Prostate gland (tissue), 2 donors: ENCODE data around the gene ATXN7. TPM values are rescaled to one million over a fixed set of nuclear protein-coding genes. Genes with fewer than 3 reads are reported as not detected.

Experiments used
- DNase-seq: peaks from one replicate; pipeline ENCODE4 v3.0.0-alpha.2; 2019; ENCODE audit warnings: low spot score
- H3K27ac ChIP-seq, 2 donors: fragments of 200-600 bp; sonication (generic); 2 replicates each; pipeline ENCODE4 v1.5.1; 2017 to 2019
- H3K27me3 ChIP-seq: fragments of 200-600 bp; sonication (generic); replicated peaks from 2 replicates; pipeline ENCODE4 v1.5.1; 2019; ENCODE audit not compliant: insufficient read depth
- H3K36me3 ChIP-seq, 2 donors: fragments of 200-600 bp; sonication (generic); 1 replicate in 1 of 2; 2 replicates in 1 of 2; pipeline versions ENCODE4 v1.5.1 to v1.8.1; 2017 to 2019
- H3K4me1 ChIP-seq: fragments of 200-600 bp; sonication (generic); replicated peaks from 2 replicates; pipeline ENCODE4 v1.5.1; 2019
- H3K4me3 ChIP-seq, 2 donors: fragments of 200-600 bp; sonication (generic); 2 replicates each; pipeline ENCODE4 v1.5.1; 2017 to 2019
- H3K9me3 ChIP-seq: fragments of 200-600 bp; sonication (generic); 2 replicates; pipeline ENCODE4 v1.5.1; 2017
- POLR2A ChIP-seq: fragments of 450-650 bp; IDR thresholded peaks from one replicate; pipeline ENCODE4 v1.6.1; 2016; ENCODE audit warnings: antibody characterized with exemption, mild to moderate bottlenecking
- POLR2AphosphoS5 ChIP-seq: sonication (generic); formaldehyde crosslinking; IDR thresholded peaks from one replicate; pipeline ENCODE4 v1.6.1; 2017; ENCODE audit warnings: antibody characterized with exemption
- WGBS: methylation state at CpG from one replicate; pipeline ENCODE4 v1.1.5; 2018; 5-methylcytosine and 5-hydroxymethylcytosine counted together
- intact Hi-C: fragments of 100-400 bp; cut with DNase I; formaldehyde crosslinking; loops from one replicate; pipeline ENCODE4 v1.14.2; 2022
- total RNA-seq, 2 donors: library from RNA; depleted of rRNA; stranded (reverse); fragments of >200 nt; gene quantifications; one replicate each; pipeline ENCODE4 v1.1.0, GENCODE V29; 2016
- TF ChIP-seq, protein P1 (sequence below), 4 experiments: fragments of 200-600 bp in 2 of 4; fragments of 450-650 bp in 2 of 4; sonication (generic) in 2 of 4; IDR thresholded peaks; 1 replicate in 3 of 4; 2 replicates in 1 of 4; pipeline ENCODE4 v1.5.1; 2016 to 2019; ENCODE audit warnings: antibody characterized with exemption in 4 of 4, mild to moderate bottlenecking in 2 of 4, moderate library complexity in 2 of 4

The ATXN7 gene
- total RNA-seq, 2 donors from 2014 or later, result 18.0 to 30.8 TPM

DNA sequence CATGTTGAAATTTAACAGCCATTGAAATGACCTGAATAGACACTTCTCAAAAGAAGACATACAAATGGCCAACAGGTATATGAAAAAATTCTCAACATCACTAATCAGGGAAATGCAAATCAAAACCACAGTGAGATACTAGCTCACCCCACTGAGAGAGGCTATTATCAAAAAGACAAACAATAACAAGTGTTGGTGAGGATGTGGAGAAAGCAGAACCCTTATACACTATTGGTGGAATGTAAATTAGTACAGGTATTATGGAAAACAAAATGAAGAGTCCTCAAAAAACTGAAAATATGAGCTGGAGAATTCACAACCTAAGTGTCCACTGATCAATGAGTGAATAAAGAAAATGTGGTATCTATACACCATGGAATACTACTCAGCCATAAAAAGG, 21.5 kb upstream of the ATXN7 start:
- no peak for DNase-seq
- H3K4me1 ChIP-seq, result no peaks in the 10 kb centered on the region
- no peak overlapping the region for H3K27ac ChIP-seq
- intact Hi-C loops, result no loop called here
- TF ChIP-seq POLR2A (no peak), POLR2AphosphoS5 (no peak)
- TF ChIP-seq, protein P1, sequence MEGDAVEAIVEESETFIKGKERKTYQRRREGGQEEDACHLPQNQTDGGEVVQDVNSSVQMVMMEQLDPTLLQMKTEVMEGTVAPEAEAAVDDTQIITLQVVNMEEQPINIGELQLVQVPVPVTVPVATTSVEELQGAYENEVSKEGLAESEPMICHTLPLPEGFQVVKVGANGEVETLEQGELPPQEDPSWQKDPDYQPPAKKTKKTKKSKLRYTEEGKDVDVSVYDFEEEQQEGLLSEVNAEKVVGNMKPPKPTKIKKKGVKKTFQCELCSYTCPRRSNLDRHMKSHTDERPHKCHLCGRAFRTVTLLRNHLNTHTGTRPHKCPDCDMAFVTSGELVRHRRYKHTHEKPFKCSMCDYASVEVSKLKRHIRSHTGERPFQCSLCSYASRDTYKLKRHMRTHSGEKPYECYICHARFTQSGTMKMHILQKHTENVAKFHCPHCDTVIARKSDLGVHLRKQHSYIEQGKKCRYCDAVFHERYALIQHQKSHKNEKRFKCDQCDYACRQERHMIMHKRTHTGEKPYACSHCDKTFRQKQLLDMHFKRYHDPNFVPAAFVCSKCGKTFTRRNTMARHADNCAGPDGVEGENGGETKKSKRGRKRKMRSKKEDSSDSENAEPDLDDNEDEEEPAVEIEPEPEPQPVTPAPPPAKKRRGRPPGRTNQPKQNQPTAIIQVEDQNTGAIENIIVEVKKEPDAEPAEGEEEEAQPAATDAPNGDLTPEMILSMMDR (IDR thresholded peaks at IDR 0.05), result no peak
- no peaks in the 10 kb centered on the region for H3K36me3 ChIP-seq
- no peak overlapping the region for H3K4me3 ChIP-seq
- H3K9me3 ChIP-seq, result no peaks in the 10 kb centered on the region
- H3K27me3 ChIP-seq, result no peaks in the 10 kb centered on the region

DNA sequence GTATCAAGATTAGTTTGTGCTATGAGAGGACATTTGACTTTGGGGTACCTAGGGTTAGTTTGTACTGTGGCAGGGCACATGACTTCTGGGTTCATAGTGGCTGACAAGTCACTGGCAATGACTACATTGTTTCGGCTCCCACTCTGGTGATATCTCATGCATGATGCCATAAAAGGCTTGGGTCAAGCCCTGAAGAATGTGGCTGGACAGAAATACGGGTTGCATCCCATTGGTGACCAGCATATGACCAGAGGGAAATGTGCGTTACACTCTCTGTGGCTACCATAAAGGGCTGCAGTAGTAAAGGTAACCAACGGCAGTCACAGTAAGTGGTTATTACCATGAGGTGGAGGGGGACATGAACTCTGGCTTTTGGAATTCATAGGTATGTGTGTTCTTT, 18.5 kb upstream of the ATXN7 start:
- H3K27ac ChIP-seq, result no peak overlapping the region
- no peaks in the 10 kb centered on the region for H3K36me3 ChIP-seq
- DNase-seq, result no peak
- no peaks in the 10 kb centered on the region for H3K27me3 ChIP-seq
- no peak overlapping the region for H3K4me3 ChIP-seq
- H3K9me3 ChIP-seq, result no peaks in the 10 kb centered on the region
- TF ChIP-seq POLR2AphosphoS5 (no peak), POLR2A (no peak)
- 94% methylated on average over 4 of the region's 4 CpGs for WGBS
- no peaks in the 10 kb centered on the region for H3K4me1 ChIP-seq
- intact Hi-C loops, result no loop called here

DNA sequence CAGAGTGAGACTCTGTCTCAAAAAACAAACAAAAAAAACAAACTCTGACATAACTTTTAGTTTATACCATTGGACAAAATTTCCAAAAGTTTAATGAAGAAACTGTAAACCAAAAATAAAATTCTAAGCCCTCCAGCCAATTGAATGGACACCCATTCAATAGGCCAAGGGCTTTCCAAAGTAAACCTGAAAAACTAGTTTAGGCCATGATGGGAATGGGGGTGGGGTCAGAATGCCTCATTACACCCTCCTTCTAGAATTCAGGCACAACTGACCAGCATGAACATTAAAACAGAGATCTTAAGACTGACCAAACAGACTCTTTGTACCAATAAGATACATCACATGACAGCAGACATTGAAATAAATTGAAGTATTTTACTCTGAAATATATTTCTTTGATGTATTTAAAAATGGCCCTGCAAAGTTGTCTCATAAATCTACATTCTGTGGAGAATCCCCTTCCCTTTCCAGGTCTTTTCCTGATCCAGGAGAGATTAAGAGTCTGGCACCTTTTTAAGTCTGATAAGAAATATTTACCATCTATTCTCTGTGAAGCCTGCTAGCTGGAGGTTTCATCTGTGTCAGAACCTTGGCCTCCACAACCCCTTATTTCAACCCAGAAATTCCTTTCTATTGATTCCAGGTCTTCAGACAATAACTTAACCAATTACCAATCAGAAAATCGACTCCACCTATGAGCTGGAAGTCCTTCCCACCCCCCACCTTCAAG, 15.8 kb upstream of the ATXN7 start:
- Histone ChIP-seq H3K9me3 (no peaks in the 10 kb centered on the region), H3K4me1 (no peaks in the 10 kb centered on the region), H3K4me3 (no peak overlapping the region), H3K27ac (no peak overlapping the region), H3K27me3 (no peaks in the 10 kb centered on the region), H3K36me3 (no peaks in the 10 kb centered on the region)
- TF ChIP-seq, protein P1 (IDR thresholded peaks at IDR 0.05), result no peak
- TF ChIP-seq POLR2A (no peak), POLR2AphosphoS5 (no peak)
- DNase-seq, result no peak
- intact Hi-C loops, result no loop called here
- WGBS, result 34% methylated on average over 1 of the region's 1 CpG

DNA sequence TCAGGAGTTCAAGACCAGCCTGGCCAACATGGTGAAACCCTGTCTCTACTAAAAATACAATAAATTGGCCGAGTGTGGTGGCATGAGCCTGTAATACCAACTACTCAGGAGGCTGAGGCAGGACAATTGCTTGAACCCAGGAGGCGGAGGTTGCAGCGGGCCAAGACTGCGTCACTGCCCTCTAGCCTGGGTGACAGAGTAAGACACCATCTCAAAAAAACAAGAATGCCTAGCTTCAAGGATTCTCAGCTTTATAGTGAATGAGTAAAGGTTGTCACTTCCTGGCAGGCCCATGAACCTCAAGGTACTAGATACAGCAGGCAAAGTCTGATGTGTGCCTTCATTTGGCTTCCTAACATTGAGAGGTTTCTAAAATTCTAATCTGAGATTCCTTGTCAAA, 14.5 kb upstream of the ATXN7 start:
- DNase-seq, result no peak
- intact Hi-C loops, result no loop called here
- Histone ChIP-seq H3K36me3 (no peaks in the 10 kb centered on the region), H3K9me3 (no peaks in the 10 kb centered on the region), H3K4me1 (no peaks in the 10 kb centered on the region), H3K4me3 (no peak overlapping the region), H3K27me3 (no peaks in the 10 kb centered on the region), H3K27ac (no peak overlapping the region)
- TF ChIP-seq POLR2A, result no peak
- no peak for TF ChIP-seq POLR2AphosphoS5
- TF ChIP-seq, protein P1 (IDR thresholded peaks at IDR 0.05), result no peak
- WGBS, result 95% methylated on average over 4 of the region's 4 CpGs

DNA sequence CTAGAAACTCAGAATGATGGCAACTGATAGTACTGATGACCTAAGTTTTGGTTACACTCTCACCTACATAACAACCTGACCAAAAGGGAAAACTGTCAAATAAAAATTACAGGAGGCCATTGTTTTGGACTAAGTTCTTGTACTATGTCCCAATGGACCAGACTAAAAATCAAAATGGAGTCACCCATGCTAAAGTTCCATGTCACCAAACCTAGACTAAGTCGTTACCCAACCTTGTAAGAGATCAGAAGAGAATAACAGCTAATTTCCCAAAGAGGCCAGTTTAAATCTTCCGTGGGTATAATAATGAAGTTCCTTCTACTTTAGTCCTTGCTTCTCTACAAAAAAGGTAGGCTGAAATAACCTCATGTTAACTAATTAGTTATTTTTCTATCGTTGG, 12.4 kb upstream of the ATXN7 start:
- H3K4me3 ChIP-seq, result no peak overlapping the region
- WGBS, result 96% methylated on average over 3 of the region's 3 CpGs
- H3K36me3 ChIP-seq, result no peaks in the 10 kb centered on the region
- DNase-seq, result no peak
- H3K27ac ChIP-seq, result no peak overlapping the region
- no peaks in the 10 kb centered on the region for H3K27me3 ChIP-seq
- H3K9me3 ChIP-seq, result no peaks in the 10 kb centered on the region
- no peak for TF ChIP-seq POLR2AphosphoS5
- TF ChIP-seq, protein P1 (IDR thresholded peaks at IDR 0.05), result no peak
- no peak for TF ChIP-seq POLR2A
- no peaks in the 10 kb centered on the region for H3K4me1 ChIP-seq
- intact Hi-C loops, result no loop called here
